Measurements from ENCODE around the gene TPGS1. TPM values are rescaled to one million over a fixed set of nuclear protein-coding genes. Genes with fewer than 3 reads are reported as not detected.

TPGS1 gene
- total RNA-seq, 4 donors from 2014 or later, result 10.8 to 23.3 (median 20.9) TPM

DNA sequence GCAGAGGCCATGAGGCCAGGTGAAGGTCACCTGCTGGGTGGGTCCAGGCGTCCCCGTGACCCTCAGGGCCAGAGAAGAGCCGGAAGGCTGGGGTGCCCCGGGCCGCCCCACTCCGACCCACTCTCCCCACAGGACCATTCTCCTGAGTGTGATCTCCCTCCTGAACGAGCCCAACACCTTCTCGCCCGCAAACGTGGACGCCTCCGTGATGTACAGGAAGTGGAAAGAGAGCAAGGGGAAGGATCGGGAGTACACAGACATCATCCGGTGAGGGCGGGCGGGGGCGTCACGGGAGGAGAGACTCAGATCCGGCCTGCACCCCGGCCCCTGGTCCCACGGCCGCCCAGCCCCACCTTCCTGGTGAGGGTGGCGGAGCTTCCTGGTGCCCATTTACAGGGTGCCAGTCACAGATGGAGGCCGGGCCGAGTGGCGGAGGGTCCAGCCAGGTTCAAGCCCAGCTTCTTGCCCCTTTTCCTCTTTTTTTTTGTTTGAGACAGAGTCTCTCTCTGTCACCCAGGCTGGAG, 29.6 kb downstream of the TPGS1 start:
- TF ChIP-seq EP300 (IDR thresholded peaks at IDR 0.05) (no peak), POLR2A (IDR thresholded peaks at IDR 0.05) (no peak), POLR2AphosphoS5 (IDR thresholded peaks at IDR 0.05) (no peak)
- TF ChIP-seq, protein P1, sequence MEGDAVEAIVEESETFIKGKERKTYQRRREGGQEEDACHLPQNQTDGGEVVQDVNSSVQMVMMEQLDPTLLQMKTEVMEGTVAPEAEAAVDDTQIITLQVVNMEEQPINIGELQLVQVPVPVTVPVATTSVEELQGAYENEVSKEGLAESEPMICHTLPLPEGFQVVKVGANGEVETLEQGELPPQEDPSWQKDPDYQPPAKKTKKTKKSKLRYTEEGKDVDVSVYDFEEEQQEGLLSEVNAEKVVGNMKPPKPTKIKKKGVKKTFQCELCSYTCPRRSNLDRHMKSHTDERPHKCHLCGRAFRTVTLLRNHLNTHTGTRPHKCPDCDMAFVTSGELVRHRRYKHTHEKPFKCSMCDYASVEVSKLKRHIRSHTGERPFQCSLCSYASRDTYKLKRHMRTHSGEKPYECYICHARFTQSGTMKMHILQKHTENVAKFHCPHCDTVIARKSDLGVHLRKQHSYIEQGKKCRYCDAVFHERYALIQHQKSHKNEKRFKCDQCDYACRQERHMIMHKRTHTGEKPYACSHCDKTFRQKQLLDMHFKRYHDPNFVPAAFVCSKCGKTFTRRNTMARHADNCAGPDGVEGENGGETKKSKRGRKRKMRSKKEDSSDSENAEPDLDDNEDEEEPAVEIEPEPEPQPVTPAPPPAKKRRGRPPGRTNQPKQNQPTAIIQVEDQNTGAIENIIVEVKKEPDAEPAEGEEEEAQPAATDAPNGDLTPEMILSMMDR (IDR thresholded peaks at IDR 0.05), result no peak
- Histone ChIP-seq H3K4me1 (peaks cover 26% of the 10 kb centered on the region), H3K27ac (no peak overlapping the region), H3K27me3 (no peaks in the 10 kb centered on the region), H3K36me3 (peaks cover 55% of the 10 kb centered on the region), H3K9me3 (no peaks in the 10 kb centered on the region), H3K4me3 (no peak overlapping the region)
- DNase-seq (ENCODE audit: low spot score in 2 of 2), result no peak
- 84% methylated on average over 8 of the region's 26 CpGs for WGBS

DNA sequence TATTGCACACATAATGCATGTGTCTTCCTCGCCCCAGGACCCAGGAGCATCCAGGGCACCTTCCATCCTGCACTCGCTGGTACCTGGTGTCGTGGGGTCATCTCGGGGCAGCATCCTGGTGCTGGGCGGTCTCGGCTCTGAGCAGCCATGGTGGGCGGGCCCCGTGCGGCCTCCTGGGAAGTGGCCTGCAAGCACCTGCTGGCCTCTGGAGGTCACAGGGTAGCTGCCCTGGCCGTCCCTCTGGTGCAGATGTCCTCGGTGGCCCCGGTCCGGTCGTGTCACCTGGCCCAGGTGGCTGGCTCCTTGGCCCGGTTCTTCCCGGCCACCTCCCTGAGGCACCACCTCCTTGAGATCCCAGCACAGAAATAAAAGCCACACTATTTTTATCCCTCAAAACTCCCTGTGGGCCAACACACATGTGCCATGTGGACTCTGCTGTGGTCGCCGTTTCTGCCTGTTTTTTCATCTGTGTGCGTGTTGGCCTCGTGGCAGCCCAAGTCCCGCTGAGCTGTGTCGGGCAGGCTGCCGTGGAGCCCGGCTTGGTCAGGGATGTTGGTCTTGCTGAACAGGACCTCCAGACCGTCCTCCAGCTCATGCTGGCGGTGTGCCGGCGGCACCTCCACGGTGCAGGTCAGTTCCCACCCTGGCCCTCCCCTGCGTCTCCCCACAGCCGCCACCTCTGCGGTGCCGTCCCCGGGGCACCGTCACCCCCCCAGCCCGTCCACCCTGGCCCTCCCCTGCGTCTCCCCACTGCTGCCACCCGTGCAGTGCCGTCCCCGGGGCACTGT, 31.5 kb downstream of the TPGS1 start:
- H3K9me3 ChIP-seq, result no peaks in the 10 kb centered on the region
- TF ChIP-seq POLR2A (IDR thresholded peaks at IDR 0.05) (no peak), EP300 (IDR thresholded peaks at IDR 0.05) (no peak), POLR2AphosphoS5 (IDR thresholded peaks at IDR 0.05) (no peak)
- TF ChIP-seq, protein P1 (IDR thresholded peaks at IDR 0.05), result no peak
- H3K36me3 ChIP-seq, result peaks cover 60% of the 10 kb centered on the region

DNA sequence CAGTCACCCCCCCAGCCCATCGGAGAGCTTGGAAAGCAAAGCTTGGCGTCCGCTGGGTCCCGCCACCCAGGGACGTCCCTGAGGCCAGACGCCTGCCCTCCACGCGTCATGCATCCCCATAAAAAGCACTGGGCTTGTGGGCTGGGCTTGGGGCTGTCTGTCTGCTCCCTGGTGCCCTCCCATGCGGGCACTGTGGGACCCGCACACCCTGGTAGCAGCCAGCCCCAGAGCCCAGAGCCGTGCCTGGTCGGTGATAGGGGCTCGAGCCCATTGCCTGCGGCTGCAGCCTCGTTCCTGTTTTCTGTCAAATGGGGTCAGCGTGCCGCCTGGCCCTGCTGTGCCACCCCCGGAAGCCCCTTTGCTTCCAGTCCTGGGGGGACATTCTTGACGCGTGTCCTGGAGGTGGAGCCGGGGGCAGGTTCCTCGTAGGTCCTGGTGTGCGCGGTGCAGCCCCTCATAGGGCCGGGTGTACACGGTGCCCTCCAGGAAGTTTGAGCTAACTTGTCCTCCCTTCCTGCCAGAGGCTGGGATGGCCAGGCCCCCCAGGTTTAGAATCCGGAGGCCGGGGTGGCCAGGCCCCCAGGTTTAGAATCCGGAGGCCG, 32.2 kb downstream of the TPGS1 start:
- WGBS, result 100% methylated on average over 9 of the region's 30 CpGs
- Histone ChIP-seq H3K36me3 (peaks cover 60% of the 10 kb centered on the region), H3K27me3 (no peaks in the 10 kb centered on the region), H3K9me3 (no peaks in the 10 kb centered on the region), H3K27ac (no peak overlapping the region), H3K4me1 (peaks cover 3% of the 10 kb centered on the region), H3K4me3 (no peak overlapping the region)
- DNase-seq (ENCODE audit: low spot score in 2 of 2), result no peak
- TF ChIP-seq EP300 (IDR thresholded peaks at IDR 0.05), result no peak
- no peak for TF ChIP-seq POLR2AphosphoS5 (IDR thresholded peaks at IDR 0.05)
- TF ChIP-seq, protein P1 (IDR thresholded peaks at IDR 0.05), result no peak
- TF ChIP-seq POLR2A (IDR thresholded peaks at IDR 0.05), result no peak

More for the DNA sequence above, 31.5 kb downstream of the TPGS1 start:
- DNase-seq (ENCODE audit: low spot score in 2 of 2), result no peak
- Histone ChIP-seq H3K27me3 (no peaks in the 10 kb centered on the region), H3K27ac (no peak overlapping the region), H3K4me1 (peaks cover 10% of the 10 kb centered on the region), H3K4me3 (no peak overlapping the region)
- WGBS, result 86% methylated on average over 33 of the region's 40 CpGs

DNA sequence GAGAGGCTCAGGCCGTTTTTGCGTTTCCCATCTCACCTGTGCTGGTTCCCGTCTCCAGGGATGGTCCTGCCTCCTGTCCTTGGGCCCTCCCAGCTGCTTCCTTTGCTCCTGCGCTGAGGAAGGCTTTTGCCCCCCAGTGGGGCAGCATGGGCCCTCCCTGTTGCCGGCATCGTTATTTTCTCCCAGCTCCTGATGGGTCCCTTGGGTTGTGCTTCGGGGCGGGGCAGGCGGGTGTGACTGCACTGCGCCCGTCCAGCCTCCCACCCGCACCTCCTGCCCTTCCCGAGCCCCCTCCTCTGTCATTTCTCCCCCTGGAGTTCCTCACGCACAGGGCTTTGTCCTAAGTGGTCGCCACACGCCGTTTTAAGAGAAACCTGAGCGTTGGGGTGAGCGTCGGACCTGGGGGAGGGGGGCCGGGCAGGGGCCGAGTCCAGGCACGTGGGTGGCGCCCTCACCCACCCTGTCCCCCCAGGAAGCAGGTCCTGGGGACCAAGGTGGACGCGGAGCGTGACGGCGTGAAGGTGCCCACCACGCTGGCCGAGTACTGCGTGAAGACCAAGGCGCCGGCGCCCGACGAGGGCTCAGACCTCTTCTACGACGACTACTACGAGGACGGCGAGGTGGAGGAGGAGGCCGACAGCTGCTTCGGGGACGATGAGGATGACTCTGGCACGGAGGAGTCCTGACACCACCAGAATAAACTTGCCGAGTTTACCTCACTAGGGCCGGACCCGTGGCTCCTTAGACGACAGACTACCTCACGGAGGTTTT, 33.8 kb downstream of the TPGS1 start:
- DNase-seq (ENCODE audit: low spot score in 2 of 2), result no peak
- Histone ChIP-seq H3K36me3 (peaks cover 51% of the 10 kb centered on the region), H3K4me3 (no peak overlapping the region), H3K27ac (no peak overlapping the region), H3K4me1 (no peaks in the 10 kb centered on the region), H3K9me3 (no peaks in the 10 kb centered on the region), H3K27me3 (no peaks in the 10 kb centered on the region)
- WGBS, result 90% methylated on average over 51 of the region's 51 CpGs
- TF ChIP-seq POLR2A (IDR thresholded peaks at IDR 0.05), result no peak
- TF ChIP-seq, protein P1 (IDR thresholded peaks at IDR 0.05), result no peak
- no peak for TF ChIP-seq EP300 (IDR thresholded peaks at IDR 0.05)
